HG02885 (cell line): ENCODE data around the gene MDM2.
A peak's percentile ranks its signal among the peaks of the same experiment; 100 is the strongest.
"Not testable (repeated sequence)": the region's sequence is repeated elsewhere in the genome, so short reads cannot be mapped to it uniquely, and the experiment has no call there.

ENCODE experiments used
- ATAC-seq: cut with Tn5 transposase; IDR thresholded peaks from one replicate; pipeline ENCODE4 v1.9.1; 2021; ENCODE audit warnings: mild to moderate bottlenecking; ENCODE audit not compliant: unreplicated experiment, poor library complexity

Gene MDM2

DNA sequence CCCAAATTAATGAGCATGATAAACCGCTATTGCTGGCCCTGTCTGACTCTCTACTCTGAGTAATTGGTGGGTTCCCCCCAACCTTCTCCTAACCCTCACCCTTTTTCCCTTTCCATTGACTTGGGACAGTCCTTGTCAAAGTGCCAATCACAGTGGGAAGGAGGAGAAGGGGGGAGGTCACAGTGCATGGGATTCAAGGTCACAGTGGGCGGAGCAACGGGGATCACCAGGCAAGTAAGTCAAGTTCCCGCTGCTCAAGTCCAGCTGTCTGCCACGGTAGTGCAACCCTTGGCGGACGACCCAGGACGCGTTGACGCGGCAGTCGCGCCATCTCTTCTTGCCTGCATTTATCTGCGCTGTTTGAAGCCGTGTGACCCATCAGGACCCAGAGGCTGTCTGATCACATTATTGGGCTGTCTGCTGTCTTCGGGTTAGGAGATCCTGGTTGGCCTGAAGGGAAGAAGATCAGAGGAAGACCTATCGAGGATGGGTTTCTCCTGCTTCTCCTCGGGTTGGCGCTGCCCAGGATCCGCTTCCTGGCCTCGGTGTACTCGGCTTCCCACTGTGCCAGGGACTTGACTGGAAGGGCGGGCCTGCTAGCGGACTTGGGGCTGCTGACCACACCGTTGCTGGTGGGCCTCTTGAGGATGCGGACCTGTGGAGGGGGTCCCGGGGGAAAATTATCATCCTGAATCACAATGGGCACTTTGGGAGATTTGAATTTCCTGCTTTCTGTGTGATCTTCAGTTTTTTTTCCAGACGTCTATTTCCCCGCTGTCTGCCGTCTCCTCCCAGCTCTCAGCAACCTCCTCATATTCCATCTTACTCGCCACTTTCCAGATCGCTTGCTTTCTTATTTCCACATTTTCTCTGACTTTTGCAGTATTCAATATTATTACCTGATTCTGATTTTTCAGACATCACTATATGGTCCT, 3.1 kb upstream of the MDM2 start:
- no peak for ATAC-seq

DNA sequence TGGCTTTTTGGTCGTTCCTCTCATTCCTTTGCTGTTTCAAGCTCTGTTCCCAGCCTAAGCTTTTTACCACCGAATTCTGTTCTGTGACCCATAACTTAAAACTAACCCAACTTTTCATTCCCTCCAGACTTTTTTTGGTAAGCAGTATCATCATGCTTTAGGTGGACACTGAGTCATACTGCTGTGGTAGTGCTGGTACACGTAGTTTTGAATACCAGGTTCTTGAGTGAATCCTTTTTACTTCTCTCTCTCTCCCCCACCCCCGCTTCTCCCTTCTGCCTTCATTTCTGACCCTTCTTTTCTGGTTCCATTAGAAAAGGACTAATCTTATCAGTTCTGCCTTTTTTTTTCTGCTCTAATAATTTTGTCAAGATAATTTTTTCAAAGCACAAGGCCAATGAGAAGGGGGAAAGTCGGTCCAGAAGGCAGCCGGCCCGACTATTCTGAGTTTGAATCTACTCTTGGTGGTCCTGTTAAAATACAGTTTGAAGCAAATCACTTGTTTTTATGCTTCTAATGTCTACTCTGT, 2.3 kb upstream of the MDM2 start:
- ATAC-seq: no peak

DNA sequence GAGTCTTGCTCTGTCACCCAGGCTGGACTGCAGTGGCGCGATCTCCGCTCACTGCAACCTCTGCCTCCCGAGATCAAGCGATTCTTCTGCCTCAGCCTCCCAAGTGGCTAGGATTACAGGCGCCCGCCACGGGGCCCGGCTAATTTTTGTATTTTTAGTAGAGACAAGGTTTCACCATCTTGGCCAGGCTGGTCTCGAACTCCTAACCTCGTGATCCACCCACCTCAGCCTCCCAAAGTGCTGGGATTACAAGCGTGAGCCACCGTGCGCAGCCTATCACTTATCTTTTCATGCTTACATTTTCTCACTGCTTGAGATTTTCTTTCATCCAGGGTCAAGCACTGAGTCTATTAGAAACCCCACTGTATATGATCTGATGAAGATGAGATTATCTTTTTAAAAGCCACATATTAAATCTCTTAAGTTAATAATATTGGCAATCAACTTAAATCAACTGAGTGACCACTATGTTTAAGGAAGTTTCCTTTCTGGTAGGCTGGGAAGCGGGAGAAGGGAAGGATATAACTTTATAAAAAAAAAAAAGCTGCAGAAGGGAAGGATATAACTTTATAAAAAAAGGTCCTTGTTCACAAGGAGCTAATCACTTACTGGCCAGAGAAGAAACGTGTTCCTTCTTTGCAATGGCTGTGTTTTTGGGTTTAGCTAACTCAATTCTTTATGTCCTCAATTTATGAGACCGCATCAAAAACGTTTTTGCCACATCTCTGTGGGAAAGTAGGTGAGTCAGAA, 1.3 kb upstream of the MDM2 start:
- ATAC-seq: no peak

DNA sequence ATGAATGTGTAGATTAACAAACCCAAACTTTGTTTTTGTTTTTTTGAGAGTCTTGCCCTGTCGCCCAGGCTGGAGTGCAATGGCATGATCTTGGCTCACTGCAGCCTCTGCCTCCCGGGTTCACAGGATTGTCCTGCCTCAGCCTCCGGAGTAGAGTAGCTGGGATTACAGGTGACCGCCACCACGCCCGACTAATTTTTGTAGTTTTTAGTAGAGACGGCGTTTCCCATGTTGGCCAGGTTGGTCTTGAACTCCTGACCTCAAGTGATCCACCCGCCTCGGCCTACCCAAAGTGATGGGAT, 752 bp upstream of the MDM2 start:
- ATAC-seq: not testable (repeated sequence)

DNA sequence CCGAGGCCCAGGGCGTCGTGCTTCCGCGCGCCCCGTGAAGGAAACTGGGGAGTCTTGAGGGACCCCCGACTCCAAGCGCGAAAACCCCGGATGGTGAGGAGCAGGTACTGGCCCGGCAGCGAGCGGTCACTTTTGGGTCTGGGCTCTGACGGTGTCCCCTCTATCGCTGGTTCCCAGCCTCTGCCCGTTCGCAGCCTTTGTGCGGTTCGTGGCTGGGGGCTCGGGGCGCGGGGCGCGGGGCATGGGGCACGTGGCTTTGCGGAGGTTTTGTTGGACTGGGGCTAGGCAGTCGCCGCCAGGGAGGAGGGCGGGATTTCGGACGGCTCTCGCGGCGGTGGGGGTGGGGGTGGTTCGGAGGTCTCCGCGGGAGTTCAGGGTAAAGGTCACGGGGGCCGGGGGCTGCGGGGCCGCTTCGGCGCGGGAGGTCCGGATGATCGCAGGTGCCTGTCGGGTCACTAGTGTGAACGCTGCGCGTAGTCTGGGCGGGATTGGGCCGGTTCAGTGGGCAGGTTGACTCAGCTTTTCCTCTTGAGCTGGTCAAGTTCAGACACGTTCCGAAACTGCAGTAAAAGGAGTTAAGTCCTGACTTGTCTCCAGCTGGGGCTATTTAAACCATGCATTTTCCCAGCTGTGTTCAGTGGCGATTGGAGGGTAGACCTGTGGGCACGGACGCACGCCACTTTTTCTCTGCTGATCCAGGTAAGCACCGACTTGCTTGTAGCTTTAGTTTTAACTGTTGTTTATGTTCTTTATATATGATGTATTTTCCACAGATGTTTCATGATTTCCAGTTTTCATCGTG, 612 bp downstream of the MDM2 start:
- peak; percentile 60 for ATAC-seq

DNA sequence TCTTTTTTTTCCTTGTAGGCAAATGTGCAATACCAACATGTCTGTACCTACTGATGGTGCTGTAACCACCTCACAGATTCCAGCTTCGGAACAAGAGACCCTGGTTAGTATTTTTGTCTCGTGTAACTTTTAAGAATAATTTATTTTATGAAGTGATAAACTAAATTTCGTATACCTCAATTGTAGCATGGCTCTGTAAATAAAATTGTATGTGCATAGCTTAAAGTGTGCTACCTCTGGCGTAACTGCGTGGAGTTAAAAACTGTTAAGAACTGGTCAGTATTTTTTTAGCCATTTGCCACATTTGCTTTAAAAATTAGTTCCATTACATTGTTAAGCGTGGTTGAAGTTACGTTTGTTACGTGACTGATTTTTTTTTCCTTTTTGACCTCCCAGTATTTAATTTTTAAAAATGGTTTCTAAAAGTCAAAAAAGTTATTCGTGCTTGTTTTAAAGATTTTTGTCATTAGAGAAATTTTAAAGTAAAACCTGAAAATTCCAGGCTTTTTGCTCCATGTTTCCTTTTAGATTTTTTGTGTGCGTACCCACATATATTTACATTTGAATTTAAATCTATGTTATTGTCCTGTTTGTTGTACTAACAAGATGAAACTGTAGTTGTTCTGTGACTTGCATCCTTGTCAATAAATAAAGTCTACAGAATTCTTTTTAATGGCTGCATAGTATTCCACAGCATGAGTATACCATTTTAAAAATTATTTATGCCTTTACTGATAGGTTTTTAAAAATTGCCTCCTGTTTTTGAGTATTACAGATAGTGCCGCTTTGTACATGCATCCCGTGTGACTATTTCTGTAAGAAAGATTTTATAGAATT, 1.4 kb downstream of the MDM2 start:
- no peak for ATAC-seq

DNA sequence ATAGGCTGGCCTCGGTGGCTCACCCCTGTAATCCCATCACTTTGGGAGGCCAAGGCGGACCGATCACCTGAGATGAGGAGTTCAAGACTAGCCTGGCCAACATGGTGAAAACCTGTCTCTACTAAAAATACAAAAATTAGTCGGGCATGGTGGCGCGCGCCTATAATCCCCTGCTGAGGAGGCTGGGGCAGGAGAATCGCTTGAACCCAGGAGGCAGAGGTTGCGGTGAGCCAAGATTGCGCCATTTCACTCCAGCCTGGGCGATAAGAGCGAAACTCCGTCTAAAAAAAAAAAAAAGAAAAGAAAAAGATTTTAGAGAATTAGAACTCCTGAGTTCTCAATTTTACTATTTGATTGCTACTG, 2.0 kb downstream of the MDM2 start:
- ATAC-seq: not testable (repeated sequence)

DNA sequence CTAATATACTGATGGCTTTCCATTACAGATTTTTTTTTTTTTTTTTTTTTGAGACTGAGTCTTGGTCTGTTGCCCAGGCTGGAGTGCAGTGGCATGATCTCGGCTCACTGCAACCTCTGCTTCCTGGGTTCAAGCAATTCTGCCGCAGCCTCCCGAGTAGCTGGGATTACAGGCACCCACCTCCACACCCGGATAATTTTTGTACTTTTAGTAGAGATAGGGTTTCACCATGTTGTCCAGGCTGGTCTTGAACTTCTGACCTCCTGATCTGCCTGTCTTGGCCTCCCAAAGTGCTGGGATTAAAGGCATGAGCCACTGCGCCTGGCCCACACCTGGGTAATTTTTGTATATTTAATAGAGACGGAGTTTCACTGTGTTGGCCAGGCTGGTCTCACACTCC, 3.6 kb downstream of the MDM2 start:
- ATAC-seq: not testable (repeated sequence)

DNA sequence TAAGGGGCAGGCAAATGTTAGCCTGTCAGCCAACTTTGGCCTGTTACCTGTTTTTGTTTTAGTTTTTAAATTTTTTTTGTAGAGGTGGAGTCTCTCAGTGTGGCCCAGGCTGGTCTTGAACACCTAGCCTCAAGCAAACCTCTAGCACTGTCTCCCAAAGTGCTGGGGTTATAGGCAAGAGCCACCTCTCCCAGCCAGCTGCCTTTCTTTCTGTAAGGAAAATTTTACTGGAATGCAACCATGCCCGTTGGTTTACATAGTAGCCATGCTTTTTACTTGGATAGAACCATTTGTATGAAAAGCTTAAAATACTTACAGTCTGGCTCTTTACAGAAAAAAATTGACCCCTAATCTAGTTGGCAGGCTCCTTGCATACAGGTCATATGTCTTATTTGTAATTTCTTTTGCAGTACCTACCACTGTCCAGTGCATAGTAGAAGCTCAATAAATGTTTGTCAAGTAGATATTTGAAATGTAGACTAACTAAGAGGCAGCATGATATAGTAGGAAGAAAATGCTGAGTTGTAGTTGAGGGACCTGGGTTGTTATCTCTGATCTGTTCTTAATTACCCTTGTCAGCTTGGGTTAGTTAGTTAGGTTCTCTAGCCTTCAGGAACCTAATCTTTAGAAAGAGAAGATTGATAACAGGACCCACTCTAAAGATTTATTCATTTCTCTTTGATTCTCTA, 4.7 kb downstream of the MDM2 start:
- no peak for ATAC-seq

DNA sequence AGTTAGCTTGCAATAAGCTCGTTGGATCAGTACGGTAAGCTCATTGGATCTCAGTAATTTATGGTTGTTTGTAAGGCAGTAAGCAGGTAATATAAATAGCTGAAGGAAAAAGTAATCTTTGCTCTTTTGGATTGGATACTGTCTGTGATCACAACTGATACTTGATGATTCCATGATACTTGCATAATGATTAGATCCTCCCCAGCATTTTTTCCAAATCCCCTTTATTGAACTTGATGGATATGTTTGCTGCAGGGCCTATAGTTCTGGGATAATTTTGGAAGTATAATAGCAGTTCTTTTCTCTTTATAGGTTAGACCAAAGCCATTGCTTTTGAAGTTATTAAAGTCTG, 5.2 kb downstream of the MDM2 start:
- ATAC-seq: no peak

DNA sequence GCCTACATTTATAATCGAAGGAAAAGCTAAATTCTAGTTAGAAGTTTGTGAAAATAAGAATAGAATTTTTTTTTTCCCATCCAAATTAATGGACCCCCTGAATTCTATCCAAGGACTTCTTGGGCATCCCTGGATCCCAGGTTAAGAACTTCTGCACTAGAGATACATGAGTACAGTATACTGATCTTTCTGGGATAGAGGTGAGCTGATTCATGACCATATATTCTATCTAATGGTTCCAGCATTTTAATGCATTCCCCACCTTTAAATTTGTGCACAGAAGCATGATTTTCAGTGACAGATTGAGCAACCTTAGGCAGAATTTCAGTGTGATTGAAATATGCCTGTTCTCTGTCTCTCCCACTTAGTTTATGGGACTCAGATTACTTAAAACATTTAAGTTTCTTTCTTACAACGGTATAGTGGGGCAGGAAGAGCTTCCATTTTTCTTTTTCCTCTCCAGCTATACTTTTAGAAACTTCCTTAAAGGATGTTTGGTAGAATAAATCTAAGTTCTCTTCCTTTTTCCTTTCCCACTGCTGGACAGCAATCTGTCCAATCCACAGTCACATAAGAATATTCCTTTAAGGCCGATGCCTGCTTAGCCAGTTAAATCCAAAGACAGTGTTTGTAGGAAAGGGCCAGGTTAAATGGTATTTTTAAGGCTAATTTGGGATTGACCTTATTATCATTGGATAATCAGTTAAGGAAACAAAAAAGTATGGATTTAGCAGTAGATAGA, 6.7 kb downstream of the MDM2 start:
- no peak for ATAC-seq

DNA sequence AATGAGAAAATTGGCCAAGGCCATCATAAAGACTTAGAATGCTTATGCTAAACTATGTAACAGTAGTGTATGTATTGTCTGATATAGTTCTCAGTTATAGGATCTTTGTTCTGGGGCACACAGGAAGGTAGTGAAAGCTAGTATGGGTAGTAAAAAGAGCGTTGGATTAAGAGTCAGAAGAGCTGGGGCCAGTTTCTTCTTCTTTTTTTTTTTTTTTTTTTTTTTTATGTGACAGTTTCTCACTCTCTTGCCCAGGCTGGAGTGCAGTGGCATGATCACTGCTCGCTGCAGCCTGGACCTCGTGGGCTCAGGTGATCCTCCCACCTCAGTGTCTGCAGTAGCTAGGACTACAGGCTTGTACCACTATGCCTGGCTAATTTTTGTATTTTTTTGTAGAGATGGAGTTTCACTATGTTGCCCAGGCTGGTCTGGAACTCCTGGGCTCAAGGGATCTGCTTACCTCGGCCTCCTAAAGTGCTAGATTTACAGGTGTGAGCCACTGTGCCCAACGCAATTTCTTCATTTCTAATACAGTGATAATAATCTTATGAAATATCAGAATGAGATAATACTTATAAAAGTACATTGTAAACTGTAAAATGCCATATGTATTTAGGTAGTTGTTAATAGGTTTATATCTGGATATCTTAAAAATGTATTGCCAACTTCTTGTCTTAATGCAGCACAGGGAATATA, 7.4 kb downstream of the MDM2 start:
- no peak for ATAC-seq

DNA sequence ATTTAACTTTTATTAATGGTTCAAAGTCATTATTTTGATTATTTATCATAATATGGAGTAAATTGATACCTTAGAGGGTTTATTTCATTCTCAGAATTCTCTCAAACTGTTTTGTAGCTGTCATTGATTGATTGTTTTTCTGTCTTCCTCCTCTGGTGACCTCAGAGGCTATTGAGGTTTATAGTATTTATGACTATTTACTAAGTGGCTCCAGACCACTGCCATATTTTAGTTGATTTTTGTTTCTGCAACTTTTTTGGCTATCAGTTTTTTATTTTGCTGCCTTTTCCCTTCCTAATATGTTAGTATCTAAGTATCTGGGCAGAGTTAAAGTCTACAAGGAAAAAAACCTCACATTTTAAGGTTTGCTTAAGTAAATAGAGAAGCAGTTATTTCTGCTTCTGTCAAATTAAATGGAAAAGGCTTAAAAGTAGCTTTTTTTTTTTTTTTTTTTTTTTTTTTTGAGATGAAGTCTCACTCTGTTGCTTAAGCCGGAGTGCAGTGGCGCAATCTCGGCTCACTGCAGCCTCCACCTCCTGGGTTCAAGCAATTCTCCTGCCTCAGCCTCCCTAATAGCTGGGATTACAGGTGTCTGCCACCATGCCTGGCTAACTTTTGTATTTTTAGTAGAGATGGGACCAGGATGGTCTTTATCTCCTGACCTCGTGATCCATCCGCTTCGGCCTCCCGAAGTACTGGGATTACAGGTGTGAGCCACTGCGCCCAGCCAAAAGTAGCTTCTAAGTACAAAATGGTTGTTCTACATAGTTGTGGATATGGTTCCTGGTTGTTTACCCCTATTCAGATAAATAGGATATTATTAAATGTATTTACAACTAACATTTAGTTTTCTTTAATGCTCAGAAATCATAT, 8.2 kb downstream of the MDM2 start:
- no peak for ATAC-seq

DNA sequence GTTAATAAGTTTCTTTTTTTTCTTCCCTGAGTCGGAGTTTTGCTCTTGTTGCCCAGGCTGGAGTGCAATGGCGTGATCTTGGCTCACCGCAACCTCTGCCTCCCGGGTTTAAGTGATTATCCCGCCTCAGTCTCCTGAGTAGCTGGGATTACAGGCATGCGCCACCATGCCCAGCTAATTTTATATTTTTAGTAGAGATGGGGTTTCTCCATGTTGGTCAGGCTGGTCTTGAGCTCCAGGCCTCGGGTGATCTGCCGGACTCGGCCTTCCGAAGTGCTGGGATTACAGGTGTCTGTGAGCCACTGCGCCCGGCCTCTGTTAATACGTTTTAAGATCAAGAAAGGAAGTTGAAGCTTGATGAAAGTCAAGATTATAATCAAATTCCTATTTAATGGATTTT, 11.5 kb downstream of the MDM2 start:
- ATAC-seq: not testable (repeated sequence)

DNA sequence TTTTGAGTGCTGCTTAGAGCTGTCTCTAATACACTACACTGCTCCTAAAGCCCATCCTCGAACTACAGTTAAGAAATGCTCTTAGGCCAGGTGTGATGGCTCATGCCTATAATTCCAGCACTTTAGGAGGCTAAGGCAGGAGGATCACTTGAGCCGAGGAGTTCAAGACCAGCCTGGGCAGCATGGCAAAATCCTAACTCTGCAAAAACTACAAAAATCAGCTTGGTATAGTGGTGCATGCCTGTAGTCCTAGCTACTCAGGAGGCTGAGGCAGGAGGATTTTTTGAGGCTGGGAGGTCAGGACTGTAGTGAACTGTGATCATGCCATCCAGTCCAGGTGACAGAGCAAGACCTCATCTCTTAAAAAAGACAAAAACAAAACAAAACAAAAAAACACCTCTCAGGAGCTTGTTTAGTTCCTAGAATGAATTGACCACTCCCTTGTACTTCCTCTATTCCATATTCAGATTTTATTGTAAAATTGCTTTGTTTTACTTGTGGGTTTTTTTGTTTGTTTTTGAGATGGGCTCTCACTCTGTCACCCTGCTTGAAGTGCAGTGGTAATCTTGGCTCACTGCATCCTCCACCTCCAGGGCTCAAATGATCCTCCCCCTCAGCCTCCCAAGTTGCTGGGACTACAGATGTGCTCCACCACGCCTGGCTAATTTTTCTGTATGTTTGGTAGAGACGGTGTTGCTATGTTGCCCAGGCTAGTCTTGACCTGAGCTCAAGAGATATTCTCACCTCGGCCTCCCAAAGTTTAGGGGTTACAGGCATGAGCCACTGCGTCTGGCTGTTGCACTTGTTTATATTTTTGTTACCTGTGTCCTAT, 13.6 kb downstream of the MDM2 start:
- ATAC-seq: no peak

DNA sequence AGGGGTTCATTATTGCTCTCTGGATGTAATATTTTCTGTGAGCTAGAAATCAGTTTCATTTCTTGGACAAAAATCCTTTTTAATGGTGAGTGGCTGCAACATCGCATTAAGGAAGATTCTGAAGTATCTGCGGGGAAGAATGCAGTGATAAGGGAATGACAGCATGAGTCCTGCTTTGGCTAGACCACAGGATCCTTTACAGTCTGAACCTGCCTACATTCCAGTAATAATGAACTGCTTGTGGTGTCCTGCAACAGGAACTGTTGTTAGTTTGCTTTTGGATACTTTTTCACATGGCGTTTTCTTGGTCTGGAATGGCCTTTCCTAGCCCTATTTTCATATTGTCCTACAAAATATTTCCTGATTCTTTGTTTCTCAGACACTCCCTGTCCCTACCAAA, 15.7 kb downstream of the MDM2 start:
- no peak for ATAC-seq
